C4-2B (cell line): ENCODE results near the gene GAS6.

Experiments used
- H3K27ac ChIP-seq: fragments of 450-650 bp; 2 replicates; pipeline ENCODE4 v1.5.1; 2017
- ZFX ChIP-seq: fragments of 450-650 bp; IDR thresholded peaks from 2 replicates; pipeline ENCODE4 v1.6.1; 2017
- TF ChIP-seq, protein P1 (sequence below): fragments of 450-650 bp; conservative IDR thresholded peaks from 2 replicates; pipeline ENCODE4 v1.5.1; 2017; ENCODE audit warnings: mild to moderate bottlenecking

Gene GAS6

DNA sequence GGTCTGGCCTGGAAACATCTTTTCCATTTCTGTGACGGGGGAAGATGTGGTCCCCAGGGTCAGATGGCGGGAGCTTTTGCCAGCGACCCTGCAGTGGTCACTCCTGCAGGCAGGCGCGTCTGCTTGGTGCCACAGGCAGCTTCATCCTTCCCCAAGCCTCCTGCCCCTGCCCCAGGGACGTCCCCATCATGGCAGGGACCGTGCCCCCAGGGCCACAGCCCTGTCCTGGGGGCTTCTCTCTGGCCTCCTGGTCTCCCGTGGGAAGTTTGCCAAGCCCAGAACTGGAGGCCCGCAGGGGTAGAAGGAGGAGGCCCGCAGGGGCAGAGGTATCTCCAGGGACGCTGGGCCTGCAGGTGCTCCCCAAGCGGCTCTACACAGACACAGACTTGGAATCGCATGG, 57.4 kb downstream of the GAS6 start:
- no peak overlapping the region for H3K27ac ChIP-seq
- TF ChIP-seq, protein P1, sequence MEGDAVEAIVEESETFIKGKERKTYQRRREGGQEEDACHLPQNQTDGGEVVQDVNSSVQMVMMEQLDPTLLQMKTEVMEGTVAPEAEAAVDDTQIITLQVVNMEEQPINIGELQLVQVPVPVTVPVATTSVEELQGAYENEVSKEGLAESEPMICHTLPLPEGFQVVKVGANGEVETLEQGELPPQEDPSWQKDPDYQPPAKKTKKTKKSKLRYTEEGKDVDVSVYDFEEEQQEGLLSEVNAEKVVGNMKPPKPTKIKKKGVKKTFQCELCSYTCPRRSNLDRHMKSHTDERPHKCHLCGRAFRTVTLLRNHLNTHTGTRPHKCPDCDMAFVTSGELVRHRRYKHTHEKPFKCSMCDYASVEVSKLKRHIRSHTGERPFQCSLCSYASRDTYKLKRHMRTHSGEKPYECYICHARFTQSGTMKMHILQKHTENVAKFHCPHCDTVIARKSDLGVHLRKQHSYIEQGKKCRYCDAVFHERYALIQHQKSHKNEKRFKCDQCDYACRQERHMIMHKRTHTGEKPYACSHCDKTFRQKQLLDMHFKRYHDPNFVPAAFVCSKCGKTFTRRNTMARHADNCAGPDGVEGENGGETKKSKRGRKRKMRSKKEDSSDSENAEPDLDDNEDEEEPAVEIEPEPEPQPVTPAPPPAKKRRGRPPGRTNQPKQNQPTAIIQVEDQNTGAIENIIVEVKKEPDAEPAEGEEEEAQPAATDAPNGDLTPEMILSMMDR, result no peak
- TF ChIP-seq ZFX, result no peak

DNA sequence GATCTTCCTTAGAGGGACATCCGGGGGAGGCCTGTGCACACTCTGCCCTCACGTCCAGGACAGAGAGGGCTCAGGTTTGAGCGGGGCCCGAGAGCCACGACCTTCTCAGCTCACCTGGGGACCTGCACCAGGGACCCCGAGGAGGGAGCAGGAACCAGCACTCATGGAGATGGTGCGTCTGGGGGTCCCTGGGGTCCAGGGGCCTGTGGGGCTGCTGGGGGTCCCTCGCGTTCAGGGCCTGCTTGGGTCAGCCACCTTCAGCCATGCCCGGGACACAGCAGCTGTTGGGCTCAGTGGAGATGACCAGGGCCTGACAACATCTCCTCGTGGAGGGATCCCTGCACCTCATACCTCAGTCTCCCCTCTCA, 57.8 kb downstream of the GAS6 start:
- TF ChIP-seq ZFX, result no peak
- TF ChIP-seq, protein P1, result no peak
- H3K27ac ChIP-seq, result no peak overlapping the region

DNA sequence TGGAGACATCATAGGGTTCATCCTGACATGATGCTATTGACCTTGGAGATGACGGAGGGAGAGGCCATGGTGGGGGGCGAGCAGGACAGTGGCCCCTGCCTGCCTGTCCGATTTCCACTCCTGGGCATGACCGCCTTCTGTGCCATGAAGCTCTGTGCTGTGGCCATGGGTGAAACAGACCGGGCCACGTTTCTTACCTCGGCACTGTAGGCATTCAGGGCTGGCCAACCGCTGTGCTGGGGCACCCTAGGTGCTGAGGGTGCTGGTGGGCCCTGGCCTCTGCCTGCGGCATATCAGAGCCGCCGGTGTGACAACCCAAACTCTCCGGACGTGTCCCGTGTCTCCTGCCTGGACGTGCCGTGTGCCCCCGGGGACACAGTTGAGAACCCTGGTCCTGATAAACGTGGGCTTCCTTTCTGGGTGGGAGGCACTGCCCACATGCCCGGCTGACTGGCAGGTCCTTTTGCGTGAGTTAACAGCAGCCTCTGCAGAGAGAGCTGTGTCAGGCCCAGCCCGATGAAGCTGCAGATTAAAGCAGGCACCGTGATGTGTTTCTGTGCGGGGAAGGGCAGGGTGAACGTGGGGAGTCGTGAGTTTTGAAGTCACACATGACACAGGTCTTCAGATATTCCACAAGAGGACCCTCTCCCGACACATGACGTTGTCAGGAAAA, 58.3 kb downstream of the GAS6 start:
- no peak overlapping the region for H3K27ac ChIP-seq
- no peak for TF ChIP-seq ZFX
- TF ChIP-seq, protein P1, result no peak

DNA sequence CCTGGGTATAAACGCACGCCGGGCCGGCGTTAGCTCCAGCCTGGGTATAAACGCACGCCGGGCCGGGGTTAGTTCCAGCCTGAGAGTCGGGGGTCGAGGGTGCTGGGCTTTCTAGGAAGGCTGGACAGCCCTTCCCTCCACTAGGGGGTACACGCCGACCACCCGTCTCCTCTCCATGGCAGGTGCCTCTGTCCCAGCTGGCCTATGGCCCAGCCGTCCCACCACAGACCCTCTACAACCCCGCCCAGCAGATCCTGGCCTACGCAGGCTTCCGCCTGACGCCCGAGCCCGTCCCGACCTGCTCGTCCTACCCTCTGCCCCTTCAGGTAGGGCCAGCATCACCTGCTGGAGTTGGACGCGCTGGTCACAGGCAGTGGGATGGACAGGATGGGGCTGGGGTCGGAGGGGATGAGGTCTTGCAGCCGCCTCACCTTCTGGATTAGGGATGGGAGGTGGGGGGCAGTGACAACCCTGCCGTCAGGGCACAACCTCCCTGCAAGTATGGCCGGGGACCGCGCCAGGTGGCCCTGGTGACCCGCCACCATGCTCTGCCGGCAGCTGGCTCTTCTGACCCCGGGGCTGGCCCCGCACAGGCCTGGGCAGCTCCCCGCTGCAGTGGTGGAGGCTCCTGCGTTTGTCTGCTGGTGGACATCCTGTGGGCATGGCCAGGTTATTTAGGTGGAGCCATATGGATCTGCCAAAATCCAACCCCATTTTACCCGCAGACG, 59.0 kb downstream of the GAS6 start:
- TF ChIP-seq, protein P1, result no peak
- no peak for TF ChIP-seq ZFX
- H3K27ac ChIP-seq, result no peak overlapping the region

DNA sequence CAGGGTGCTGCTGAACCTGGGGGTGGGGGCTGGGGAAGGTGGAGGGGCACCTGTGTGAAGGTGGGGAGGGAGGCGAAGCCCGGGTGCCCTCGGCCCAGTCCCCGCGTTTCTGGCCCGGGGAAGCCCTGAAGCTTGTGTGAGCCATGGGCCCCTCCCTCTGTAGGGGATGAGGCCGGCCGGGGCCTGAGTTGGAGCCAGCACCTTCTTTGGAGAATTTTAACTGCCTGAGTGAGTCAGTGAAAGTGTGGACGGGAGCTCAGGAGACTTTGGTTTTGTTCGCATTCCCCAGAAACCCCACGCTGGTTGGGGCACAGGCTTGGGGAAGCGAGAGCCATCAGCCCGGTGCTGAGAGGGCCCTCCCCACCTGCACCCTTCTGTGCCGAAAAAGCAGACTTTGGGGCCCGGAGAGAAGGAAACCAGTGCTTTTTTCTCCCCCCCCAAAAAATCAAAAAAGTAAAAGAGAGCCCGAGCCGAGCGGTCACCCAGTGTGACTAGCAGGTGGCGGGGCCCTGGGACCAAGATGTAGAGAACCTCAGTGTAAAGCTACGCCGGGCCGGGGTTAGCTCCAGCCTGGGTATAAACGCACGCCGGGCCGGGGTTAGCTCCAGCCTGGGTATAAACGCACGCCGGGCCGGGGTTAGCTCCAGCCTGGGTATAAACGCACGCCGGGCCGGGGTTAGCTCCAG, 59.7 kb downstream of the GAS6 start:
- TF ChIP-seq, protein P1, result no peak
- no peak for TF ChIP-seq ZFX
- no peak overlapping the region for H3K27ac ChIP-seq

DNA sequence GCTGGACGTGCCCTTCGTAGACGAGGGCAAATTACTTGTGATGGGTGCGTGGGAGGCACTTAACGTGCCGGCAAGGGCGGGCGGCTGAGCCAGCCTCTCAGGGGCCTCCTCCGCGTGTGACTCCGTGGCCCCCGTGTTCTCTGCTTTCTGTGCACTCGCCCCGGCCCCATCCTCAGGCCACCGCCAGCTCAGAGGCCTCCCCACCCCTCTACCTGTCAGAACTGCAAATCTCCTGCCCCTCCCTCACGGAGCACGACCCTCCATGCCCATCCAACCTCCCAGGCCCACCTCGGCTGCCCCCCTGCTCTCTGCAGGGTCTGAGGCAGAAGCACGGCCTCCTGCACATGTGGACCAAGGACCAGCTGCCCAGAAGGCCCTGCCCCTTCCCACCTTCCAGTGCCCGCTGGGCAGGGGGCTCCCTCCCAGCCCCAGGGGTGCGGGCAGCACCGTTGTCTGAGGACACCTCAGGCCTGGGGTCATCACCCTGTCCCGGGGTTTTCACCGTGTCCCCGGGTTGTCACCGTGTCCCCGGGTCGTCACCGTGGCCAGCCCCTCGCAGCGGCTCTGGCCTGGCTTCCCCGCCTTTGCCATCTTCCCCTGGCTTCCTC, 60.4 kb downstream of the GAS6 start:
- no peak for TF ChIP-seq ZFX
- TF ChIP-seq, protein P1, result no peak
- H3K27ac ChIP-seq, result no peak overlapping the region

DNA sequence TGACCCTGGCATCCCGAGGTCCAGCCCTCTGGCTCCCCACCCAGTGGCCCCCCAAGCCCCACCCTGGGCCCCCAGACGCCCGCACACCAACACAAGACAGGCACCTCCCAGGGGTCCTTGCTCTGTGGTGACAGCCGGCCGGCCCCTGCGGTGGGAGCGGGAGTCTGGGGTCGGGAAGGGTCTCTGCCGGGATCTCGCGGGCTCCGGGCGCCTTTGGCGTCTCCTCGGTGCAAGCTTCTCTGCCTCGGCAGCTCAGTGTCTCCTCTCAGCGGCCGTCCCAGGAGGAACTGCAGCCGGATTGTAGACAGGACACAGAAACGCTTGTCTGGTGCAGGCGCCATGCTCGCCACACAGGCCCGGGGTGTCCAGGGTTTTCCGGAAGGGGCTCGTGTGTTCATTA, 61.1 kb downstream of the GAS6 start:
- TF ChIP-seq, protein P1, result no peak
- no peak for TF ChIP-seq ZFX
- H3K27ac ChIP-seq, result no peak overlapping the region
